HS-27A (cell line): ENCODE measurements around the gene FBLL1.
"Not testable (repeated sequence)": the region's sequence is repeated elsewhere in the genome, so short reads cannot be mapped to it uniquely, and the experiment has no call there.

Experiments
- DNase-seq: peaks from one replicate; pipeline ENCODE4 v3.0.0-alpha.2; 2012; ENCODE audit warnings: low read depth, missing footprints

The FBLL1 gene

DNA sequence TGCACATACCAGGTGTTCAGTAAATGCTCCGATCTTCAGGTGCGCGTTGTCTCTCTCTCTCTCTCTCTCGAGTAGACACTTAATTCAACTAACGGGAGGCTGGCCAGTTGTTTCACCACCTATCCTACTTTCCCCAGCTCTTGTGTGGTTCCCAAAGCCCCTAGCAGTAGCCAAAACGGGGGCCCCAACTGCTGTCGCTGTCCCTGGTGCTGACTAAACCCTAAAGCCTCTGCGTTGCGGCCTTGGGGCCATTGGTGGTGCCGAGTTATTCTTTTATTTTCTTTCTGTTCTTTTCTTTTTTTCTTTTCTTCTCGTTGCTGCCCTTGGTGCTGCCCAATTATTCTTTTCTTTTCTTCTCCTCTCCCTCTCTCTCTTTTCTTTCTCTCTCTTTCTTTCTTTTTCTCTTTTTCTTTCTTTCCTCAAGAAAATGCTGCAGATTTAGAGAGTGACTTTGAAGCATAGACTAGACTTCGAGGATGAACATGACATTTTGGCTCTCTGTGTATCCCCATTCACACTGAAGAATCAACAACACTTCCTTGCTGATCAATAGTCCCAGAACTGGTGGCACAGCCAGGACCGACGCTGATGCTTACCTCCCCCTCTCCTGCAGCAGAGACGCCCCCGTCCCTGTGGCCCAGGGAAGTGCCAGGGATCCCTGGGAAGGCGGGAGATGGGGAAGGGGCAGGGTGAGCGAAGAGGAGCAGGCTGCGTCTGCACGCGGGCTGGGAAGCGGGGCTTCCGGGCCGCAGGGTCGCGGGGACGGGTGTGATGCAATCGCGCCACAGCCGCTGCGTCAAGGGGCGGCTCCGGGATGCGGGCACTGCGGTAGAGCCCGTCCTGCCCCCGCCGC is at the start of gene FBLL1:
FBLL1 (plus strand) TSS at position 785 of the 853 bp plus-strand sequence. CDS start 200 bp downstream, outside the sequence.
- DNase-seq, result no peak

DNA sequence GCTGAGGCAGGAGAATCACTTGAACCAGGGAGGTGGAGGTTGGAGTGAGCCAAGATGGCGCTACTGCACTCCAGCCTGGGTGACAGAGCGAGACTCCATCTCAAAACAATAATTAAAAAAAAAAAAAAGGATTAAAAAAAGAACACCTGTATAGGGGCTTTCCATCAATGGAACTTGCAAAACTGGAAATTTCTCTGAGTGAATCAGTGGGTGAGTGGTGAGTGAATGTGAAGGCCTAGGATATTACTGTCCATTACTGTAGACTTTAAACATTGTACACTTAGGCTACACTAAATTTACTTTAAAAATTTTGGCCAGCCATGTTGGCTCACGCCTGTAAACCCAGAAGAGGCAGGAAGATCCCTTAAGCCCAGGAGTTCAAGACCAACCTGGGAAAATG is 48.5 kb upstream of the FBLL1 start:
- no peak for DNase-seq

DNA sequence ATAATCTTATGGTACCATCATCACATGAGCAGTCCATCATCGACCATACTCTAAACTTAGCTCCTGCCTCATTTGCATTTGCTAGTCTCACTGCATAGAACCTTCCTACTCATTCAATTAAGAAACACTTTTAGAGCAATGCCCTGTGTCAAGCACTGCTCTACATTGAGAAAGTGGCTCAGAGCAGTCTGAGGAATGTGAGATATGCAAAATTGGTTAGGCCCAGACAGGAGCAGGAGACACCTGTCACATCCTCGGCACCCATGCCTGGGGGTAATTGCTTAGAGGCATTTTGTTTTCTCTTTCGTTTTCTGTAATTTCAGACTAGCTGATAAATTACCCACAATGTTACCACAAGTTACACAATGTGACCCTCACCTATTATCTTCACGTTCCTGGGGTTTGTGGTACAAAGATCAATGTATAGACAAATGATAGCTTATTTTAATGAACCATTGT is 47.7 kb upstream of the FBLL1 start:
- no peak for DNase-seq

DNA sequence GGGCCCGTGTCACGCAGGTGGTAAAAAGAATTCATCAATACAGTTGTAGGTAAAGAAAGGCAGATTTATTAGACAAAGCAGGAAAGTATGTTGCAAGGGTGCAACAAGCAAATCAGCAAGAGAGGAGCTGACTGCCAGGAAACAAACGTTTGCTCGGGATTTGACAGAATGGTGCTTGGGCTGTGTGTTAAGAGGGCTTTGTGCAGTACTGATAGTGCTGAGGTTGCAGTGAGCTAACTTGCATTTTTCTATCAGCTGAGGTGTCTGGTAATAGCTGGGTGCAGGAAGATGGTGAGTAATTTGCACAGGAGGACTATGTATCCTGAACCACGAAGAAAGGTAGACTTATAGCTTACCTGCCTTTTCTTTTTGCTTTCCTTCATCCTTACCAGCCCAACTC is 46.7 kb upstream of the FBLL1 start:
- DNase-seq, result no peak

DNA sequence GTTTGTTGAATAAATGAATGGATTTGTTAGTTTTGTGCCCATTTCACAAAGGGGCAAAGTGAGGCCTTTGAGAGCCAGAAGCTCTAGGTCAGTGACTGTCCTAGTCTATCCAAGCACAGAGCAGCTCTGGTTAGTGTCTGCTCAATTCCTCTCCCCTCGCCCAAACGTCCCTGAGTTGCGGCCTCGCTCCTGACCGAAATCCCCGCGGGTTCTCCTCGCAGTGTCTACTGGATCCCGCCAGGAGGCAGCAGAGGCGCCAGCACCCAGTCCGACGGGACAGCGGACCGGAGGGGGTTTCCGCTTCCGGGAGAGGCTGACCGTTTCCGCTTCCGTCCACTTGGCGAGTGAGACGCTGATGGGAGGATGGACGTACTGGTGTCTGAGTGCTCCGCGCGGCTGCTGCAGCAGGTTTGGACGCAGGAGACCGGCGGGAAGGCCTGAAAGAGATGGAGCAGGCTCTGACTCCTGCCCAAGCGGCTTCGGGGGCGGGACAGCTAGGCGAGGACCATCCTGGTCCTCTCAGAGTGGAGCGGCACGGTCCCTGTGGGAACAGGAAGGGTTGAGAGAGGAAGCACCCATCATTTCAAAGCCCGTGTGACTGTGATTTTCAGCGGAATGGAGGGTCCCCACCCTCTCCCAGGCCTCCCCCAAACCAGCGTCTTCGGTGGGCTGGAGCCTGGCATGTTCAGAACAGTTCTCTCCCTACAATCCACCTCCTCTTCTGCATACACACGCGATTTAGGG is 42.8 kb upstream of the FBLL1 start, which contains the start of gene RARS1:
RARS1 (plus strand) TSS at position 336 of the 744 bp plus-strand sequence; CDS start at position 364, 28 bp downstream.
- DNase-seq, result peak; percentile 62

DNA sequence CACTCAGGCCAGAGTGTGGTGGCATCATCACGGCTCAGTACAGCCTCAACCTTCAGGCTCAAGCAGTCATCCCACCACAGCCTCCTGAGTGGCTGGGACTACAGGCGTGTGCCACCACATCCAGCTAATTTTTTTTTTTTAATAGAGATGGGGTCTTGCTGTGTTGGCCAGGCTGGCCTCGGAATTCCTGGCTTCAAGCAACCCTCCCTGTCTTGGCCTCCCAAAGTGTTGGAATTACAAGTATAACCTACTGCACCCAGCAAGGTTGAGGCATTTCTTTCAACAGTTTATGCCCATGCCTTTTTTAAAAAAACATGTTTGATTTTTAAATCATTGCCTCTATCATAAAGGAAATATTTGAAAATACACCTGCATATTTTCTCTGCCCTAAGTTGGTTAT is 40.0 kb upstream of the FBLL1 start:
- DNase-seq, result no peak

DNA sequence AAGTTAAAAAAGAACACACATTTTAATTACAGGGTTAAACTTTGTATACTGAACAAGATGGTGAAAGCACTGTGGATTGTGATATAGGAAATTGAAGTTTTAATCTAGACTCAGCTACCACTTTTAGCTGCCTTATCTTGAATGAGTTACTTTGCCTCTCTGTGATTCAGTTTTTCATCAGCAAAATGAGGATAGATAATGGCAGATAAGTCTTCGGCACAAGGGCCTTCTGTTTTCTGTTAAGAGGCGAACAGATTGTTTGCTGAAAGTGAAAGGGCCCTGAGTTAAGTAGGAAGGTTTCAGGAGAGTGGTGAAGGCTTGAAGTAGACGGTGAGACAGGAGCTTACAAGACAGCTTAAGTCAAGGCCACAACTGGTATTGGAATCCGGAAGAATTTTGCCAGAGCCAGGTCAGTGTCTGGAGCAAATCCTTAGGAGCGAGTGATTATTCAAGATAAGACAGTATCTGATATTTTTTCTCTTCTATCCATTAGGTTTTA is 35.0 kb upstream of the FBLL1 start:
- DNase-seq, result no peak

DNA sequence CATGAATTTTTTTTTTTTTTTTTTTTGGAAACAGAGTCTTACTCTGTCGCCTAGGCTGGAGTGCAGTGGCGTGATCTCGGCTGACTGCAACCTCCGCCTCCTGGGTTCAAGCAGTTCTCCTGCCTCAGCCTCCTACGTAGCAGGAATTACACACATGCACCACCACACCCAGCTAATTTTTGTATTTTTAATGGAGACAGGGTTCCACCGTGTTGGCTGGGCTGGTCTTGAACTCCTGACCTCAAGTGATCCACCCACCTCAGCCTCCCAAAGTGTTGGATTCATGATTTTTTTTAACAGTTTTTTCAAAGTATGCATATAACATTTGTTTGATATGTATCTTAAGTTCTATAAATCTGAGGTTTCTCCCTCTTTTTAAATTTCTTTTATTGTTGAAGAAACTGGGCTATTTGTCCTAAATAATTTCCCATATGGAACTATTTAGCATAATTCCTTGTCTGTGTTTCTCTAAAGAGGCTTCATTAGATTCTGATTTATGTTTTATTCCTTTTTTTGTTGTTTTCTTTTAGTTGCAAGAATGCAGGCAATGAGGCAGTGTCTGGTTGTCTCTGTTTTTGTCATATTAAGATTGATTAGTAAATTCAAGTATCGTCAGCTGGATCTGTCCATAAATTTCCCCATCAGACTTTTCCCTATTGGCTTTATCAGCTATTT is 26.4 kb upstream of the FBLL1 start:
- DNase-seq, result no peak

DNA sequence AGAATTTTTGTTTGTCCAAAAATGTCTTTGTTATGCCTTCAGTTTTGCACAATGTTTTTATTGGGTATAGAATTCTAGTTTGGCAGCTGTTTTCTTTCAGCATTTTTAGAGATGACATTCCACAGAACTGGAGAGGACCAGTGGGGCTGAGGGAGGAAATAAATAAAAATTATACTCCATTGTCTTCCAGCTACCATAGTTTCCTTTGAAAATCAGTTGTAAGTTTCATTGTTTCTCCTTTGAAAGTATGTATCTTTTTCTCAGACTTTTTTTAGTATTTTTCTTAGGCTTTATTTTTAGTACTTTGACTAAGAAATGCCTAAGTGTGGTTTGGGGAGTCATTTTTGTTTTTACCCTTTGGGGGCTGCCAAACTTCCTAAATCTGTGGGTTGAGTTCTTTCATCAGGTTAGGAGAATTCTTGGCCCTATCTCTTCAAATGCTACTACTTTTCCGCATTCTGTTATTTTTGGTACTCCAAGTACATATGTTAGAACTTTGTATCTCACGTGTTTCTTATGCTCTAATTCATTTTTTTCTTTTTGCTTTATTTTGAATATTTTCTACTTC is 15.2 kb upstream of the FBLL1 start:
- DNase-seq, result no peak

DNA sequence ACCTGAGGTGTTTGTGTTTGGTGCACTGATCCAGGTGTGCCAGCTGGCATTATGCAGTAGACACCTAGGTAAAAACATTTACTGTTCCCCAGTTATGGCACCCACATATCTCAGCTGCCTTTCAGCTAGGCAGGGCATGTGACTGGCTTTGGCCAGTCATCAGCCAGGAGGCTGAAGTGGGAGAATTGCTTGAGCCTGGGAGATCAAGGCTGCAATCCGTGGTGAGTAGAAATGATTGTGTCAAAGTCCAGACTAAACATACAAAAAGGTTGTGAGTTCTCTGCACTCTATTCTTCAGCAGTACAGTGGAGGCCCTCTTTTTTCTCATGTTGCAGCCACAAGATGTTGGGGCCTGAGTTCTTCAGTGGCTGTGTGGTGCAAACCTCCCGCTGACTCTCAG is 3.2 kb upstream of the FBLL1 start:
- no peak for DNase-seq

DNA sequence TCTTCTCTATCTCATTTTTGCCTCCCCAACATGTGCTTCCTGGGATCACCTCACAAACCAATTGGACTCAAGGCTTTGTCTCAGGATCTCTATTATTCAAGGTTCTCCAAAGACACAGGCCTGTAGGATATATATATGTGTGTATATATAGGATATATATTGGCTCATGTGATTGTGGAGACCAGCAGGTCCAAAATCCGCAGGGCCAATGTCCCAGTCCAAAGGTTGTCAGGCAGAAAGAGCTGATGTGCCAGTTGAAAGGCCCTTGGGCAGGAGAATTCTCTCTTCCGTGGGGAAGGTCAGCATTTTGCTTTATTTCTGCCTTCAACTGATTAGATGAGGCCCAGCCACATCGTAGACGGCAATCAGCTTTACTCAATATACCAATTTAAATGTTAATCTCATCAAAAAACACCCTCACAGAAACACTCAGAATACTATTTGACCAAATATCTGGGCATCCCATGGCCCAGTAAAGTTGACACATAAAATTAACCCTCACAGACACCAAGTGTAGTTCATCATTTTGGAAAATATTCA is 1.3 kb upstream of the FBLL1 start:
- no peak for DNase-seq

DNA sequence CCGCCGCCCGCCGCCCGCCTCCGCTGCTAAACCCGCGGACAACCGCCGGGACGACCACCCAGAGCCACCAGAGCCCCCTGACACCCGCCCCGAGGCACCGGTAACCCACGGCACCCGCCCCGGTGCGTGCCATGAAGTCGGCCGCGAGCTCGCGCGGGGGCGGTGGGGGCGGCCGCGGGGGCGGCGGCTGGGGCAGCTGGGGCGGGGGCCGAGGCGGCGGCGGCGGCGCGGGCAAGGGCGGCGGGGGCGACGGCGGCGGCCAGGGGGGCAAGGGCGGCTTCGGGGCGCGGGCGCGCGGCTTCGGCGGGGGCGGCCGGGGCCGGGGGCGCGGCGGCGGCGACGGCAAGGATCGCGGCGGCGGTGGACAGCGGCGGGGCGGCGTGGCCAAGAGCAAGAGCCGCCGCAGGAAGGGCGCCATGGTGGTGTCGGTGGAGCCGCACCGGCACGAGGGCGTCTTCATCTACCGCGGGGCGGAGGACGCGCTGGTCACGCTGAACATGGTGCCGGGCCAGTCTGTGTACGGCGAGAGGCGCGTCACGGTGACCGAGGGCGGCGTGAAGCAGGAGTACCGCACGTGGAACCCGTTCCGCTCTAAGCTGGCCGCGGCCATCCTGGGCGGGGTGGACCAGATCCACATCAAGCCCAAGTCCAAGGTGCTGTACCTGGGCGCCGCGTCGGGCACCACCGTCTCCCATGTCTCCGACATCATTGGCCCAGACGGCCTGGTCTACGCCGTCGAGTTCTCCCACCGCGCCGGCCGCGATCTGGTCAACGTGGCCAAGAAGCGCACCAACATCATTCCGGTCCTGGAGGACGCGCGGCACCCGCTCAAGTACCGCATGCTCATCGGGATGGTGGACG is 499 bp downstream of the FBLL1 start:
- no peak for DNase-seq

DNA sequence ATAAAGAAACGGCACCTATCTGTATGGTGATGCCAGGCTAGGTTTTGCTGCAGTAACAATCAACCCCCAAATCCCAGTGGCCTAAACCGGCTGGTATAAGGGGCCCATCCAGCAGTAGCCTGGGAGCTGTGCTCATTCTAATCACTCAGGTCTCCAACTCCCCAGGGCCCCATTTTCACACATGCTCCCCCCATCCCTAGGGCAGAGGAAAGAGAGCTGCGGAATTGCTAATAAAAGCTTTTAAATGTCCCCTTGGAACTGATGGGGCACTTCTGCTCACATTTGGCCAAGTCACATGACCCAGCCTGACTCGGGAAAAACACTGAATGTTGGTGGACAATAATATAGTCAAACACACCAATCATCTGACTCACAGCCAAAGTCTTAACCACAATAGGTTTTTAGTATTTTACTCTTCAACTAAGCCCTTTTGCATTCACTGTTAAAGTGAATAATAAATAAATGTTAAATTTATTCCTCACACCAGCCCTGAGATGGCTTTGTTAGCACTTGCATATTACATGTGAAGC is 1.6 kb downstream of the FBLL1 start:
- no peak for DNase-seq

DNA sequence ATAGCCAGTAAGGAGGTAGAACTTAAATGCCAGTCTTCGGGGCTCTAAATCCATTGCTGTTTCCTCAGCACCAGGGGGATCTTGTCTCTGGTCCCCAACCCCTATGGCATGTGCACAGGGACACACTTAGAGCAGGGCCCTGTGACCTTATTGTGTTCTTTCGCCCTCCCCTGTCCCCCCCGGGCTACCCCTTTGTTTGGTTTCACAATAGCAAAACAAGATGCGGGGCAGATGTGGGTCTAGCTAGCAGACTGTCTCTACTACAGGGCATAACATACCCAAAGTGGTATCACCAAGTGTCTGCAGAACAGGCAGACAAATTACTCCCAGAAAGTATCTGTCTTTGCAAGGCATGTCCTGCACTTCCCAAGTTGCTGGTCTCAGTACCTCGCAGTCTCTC is 2.1 kb downstream of the FBLL1 start:
- DNase-seq, result no peak

DNA sequence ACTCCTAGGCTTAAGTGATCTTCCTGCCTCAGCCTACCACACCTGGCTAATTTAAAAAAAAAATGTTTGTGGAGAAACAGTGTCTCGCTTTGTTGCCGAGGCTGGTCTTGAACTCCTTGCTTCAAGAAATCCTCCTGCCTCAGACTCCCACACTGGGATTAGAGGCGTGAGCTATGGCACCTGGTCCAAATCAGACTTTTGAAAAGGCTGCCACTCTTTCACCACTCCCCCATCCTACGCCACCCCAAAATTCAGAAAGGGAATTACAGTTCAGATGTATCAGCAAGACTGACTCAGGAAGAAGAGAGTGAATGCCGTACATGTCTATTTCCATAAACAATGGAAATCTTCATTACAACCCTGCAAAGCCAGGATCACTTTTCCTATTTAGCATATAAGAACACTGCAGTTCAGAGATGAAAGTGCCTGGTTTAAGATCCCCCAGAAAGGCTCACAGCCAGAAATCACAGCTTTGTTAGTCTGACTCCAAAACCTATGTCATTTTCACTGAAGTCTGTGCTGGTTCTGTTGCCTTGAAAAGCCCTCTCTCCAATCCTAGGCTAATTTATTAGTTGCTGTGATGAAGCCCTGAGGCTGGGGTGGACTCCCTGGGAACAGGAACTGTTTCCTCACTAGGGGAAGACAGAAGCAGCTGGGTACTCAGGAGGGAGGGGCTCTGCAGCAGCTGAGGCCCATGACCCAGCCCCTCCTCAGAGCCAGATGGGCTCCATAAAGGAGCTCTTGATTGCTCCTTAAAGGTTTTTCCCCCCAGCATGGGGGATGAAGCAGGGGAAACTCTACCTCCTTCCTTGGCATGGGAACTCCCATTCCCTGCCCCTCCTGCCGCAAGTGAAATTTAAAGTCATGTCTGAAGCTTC is 3.1 kb downstream of the FBLL1 start:
- no peak for DNase-seq

DNA sequence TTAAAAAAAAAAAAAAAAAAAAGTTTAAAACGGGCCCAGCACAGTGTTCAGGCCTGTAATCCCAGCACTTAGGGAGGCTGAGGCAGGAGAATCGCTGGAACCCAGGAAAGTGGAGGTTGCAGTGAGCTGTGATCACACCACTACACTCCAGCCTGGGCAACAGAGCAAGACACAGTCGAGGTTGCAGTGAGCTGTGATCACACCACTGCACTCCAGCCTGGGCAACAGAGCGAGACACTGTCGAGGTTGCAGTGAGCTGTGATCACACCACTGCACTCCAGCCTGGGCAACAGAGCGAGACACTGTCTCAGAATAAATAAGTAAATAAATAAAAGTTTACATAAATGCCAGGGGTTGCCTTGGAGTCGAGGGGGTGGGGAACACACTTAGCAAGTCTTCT is 5.2 kb downstream of the FBLL1 start:
- DNase-seq, result not testable (repeated sequence)

DNA sequence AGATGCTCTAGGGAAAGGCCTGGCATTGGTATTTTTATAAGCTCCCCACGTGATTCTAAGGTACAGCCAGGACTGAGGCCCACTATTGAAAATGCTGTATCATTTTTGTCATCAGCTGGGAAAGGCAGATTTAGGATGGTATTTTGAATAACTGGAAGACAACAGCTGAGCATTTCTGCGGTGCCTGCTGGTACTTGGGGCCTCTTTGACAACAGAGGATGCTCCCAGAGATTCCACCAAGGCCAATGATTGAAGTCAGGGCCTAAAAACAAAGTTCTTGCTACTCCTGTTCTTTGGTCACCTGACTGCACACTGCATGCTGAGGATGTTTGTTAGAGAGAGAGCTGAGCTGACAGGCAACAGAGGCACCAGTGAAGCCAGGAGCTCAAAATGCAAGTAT is 8.1 kb downstream of the FBLL1 start:
- no peak for DNase-seq

DNA sequence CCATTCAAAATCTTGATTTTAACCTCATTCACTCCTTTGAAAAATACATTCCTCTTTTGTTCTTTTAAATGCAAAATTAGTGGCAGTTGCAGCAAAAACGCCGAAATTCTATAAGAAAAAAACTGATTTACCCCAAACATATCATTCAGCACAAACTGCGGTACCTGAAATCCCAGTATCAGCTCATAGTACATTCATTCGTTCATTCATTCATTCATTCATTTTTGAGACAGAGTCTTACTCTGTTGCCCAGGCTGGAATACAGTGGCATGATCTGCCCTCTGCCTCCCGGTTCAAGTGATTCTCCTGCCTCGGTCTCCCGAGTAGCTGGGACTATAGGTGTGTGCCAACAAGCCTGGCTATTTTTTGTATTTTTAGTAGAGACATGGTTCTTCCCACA is 20.4 kb downstream of the FBLL1 start:
- no peak for DNase-seq

DNA sequence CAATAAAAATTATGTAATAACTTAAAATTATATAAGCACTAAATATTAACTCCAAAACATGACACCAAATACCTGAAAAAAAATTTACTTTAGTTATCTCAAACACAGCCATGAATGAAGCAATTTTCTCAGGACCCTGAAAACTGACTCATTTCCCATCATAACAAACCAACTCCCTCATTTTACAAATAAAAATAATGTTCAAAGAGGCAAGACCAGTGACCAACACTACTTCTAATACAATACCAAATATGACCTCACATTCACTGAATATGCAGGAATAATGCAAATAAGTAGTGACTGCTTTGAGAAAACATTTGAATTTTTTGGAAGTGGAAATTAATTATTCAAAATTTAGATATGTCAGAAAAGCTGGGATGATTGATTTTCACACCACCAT is 21.6 kb downstream of the FBLL1 start:
- DNase-seq, result no peak

DNA sequence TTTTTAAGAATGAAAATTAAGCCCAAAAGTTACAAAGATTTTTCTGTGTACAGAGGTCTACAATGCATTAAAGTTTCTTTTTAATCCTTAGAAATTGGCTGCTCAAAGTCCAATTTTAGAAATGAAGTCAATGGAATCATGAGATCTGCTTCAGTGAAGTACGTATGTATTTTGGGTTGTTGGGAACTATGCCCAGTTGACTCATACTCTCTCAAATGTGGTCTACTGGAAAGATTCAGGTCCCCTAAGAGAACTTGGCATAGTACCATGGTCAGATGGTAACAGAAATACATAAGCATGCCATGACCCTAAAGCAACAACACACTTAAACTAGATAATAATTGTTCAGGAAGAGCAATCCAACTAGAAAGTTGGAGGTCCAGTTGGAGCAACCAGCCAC is 23.0 kb downstream of the FBLL1 start:
- DNase-seq, result peak; percentile 17
